Stimulated activated CD8-positive, alpha-beta memory T cell treated with anti-CD3 and anti-CD28 coated beads, Interleukin-12 subunit alpha, Interleukin-12 subunit beta, amount 100 ng/mL, for 1 hour (primary cell): ENCODE measurements around the gene DAPK3.
"Not testable (repeated sequence)": the region's sequence is repeated elsewhere in the genome, so short reads cannot be mapped to it uniquely, and the experiment has no call there.

Source experiments
- DNase-seq: peaks from one replicate; pipeline ENCODE4 v3.0.0-alpha.2; 2020; ENCODE audit warnings: low read depth

The DAPK3 gene

GRCh38 chr19:4005436-4005835 is 34.5 kb upstream of the DAPK3 start:
- DNase-seq: not testable (repeated sequence)

DNA sequence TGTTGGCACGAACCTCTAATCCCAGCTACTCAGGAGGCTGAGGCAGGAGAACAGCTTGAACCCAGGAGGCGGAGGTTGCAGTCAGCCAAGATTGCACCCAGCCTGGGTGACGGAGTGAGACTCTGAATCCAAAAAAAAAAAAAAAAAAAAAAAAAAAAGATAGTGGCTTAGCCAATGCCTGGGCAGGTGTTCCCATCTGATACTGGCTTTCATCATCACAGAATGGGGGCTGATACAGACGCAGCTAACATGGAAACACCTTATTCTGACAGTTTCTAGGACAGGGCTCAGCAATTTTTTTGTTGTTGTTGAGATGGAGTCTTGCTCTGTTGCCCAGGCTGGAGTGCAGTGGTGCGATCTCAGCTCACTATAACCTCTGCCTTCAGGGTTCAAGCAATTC is 29.9 kb upstream of the DAPK3 start:
- not testable (repeated sequence) for DNase-seq

DNA sequence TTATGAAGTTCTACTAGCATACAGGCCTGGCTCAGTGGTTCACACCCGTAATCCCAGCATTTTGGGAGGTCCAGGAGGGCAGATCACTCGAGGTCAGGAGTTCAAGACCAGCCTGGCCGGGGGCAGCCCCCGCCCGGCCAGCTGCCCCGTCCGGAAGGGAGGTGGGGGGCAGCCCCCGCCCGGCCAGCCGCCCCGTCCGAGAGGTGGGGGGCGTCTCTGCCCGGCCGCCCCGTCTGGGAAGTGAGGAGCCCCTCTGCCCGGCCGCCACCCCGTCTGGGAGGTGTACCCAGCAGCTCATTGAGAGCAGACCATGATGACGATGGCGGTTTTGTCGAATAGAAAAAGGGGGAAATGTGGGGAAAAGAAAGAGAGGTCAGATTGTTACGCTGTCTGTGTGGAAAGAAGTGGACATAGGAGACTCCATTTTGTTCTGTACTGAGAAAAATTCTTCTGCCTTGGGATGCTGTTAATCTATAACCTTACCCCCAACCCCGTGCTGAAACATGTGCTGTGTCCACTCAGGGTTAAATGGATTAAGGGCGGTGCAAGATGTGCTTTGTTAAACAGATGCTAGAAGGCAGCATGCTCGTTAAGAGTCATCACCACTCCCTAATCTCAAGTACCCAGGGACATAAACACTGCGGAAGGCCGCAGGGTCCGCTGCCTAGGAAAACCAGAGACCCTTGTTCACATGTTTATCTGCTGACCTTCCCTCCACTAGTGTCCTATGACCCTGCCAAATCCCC is 27.9 kb upstream of the DAPK3 start:
- DNase-seq: not testable (repeated sequence)

- no peak for DNase-seq
Observed at GRCh38 chr19:3995607-3996006, 24.7 kb upstream of the DAPK3 start.

- DNase-seq: no peak
Observed at GRCh38 chr19:3990815-3991117, 19.9 kb upstream of the DAPK3 start.

DNA sequence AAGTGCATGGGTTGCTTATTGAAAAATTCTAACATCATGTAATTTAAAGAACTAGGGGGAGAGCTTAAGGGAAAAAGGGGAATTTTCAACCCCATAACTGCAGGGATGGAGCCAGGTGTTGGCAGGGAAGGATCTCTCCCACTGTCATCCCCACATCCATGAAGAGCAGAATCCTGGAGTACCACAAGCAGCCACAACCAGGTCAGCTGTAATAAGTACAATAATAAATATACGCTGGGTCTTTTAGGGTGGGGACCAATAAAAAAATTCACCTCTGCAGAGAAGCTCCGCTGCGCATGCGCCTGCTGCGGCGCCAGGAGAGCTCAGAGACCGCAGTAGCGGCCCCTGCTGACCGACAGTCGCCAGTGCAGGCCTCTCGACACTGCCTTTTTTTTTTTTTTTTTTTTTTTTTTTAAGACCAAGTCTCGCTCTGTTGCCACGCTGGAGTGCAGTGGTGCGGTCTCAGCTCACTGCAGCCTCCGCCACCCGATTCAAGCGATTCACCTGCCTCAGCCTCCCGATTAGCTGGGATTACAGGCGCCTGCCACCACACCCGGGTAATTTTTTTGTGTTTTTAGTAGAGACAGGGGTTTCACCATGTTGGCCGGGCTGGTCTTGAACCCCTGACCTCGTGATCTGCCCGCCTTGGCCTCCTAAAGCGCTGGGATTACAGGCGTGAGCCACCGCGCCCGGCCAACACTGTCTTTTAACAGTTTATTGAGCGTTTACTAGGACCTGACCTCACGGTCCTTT is 16.9 kb upstream of the DAPK3 start:
- DNase-seq: peak; percentile 75

DNA sequence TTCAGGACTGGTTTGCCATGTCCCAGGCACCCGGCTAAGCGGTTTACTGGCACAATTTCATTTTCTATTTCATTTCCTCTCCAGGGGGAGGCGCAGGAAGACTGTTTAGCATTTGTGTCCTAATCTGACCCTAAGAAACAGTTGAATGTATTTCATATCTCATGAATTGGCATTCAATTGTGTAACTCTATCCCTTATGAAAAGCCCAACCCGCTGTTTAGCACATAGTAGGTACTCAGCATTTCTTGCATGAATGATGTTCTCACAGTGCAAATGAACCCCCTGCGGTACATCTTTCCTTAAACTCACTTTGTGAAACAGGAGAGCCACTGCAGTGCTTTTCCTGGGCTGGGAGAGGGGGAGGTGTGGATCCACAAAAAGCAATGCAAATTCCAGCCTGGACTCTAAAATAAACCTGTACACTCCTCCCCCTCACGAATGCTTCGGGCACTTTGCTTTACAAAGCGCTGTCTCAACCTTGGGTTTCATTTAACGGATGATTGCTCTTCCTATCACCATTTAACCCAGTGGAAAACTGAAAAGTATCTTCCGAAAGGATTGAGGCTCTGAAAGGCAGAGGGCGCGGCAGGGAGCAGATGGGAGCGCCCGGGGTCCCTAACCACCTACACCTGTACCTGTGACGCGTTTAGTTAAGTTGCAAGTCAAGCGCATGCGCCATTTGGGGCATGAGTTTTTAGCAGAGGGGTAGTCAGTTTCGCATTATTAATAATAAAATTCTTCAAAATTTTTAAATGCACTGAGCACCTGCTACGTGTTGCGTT is 15.6 kb upstream of the DAPK3 start:
- peak; percentile 49 for DNase-seq

- DNase-seq: no peak
Observed at GRCh38 chr19:3985643-3986259, 14.9 kb upstream of the DAPK3 start.

DNA sequence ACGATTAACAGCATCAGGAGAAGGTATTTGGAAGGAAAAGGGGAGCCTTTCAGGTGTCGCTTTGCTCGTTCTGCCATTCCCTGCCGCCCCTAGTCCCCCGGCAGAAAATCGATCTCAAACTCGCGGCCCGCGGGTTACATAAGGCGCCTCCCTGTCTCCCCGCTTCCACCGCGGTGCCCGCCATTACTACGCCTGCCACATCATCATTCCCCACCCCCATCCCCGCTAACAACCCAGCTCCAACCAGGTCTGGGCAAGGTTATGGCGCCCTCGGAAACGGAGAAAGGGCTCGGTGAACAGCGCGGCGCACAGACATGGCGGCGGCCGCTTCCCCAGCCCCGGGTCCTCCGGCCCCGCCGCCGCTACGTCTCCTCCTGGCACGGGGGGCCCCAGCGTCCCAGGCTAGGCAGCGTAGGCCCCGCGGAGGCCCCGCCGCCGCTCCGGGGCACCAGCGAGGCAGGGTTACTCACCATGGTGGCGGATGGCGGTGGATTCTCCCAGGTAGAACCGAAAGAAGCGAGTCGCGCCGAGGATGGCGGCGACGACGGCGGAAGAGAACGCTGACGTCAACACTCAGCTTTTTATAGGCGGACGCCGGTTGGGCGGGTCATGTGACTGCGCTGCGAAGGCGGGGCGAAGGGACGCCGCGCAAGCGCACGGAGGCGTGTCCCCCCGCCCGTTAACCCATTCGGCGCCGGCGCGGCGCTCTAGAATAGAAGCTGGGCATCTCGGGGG is 14.2 kb upstream of the DAPK3 start, which contains the start of gene EEF2:
Gene EEF2, minus strand, starts transcription at position 556 of the 735 bp plus-strand sequence. Its CDS starts 83 bp downstream, at position 473.
- DNase-seq: peak; percentile 90

- DNase-seq: no peak
Observed at GRCh38 chr19:3984584-3984907, 13.6 kb upstream of the DAPK3 start.

GRCh38 chr19:3983936-3984583 is 13.2 kb upstream of the DAPK3 start:
- DNase-seq: no peak

GRCh38 chr19:3983542-3983914 is 12.6 kb upstream of the DAPK3 start:
- no peak for DNase-seq

- DNase-seq: no peak
Observed at GRCh38 chr19:3982701-3983541, 12.0 kb upstream of the DAPK3 start.

GRCh38 chr19:3981736-3982681 is 11.1 kb upstream of the DAPK3 start:
- DNase-seq: no peak

- DNase-seq: no peak
Observed at GRCh38 chr19:3981373-3981735, 10.5 kb upstream of the DAPK3 start.

DNA sequence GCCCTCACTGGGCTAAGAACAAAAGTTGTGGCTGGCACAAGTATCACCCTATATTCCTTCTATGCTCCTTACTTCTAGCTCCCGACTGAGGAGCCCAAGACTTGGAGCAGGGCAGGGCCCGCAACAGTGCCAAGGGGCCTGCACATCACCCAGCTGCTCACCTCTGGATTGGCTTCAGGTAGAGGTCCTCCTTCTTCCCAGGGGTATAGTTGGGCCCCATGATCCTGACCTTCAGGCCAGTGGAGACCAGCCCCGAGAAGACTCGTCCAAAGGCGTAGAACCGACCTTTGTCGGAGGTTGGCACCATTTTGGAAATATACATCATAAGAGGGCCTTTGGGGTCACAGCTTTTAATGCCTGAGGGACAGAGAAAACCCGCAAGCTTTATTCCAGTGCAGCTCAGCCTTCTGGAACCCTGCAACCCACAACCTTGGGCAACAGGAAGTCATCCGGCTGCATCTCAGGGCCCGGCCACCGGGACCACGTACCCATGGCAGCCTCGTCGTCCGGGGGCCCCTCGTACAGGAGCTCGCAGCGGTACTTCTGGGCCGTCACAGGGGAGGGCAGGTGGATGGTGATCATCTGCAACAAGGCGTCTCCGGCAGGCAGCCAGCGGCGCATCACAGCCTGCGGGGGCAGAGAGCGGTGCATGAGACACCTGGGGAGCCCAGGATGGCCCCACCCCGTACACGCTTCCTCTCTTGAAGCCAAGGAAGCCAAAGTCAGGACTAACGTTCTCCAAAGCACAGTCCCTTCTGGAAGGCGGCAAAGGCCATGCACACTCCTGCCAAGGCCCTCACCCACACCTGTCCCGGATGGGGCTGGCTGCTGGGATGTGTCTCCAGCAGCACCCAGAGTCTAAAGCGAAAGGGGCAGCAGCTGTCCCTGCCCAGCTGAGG is 9.7 kb upstream of the DAPK3 start:
- no peak for DNase-seq

- DNase-seq: no peak
Observed at GRCh38 chr19:3979674-3980352, 8.9 kb upstream of the DAPK3 start.

- DNase-seq: no peak
Observed at GRCh38 chr19:3979289-3979673, 8.4 kb upstream of the DAPK3 start.
